HG02623 (cell line): ENCODE data around the gene ASS1.

ENCODE experiments used
- ATAC-seq: cut with Tn5 transposase; IDR thresholded peaks from one replicate; pipeline ENCODE4 v1.9.1; 2021; ENCODE audit warnings: moderate library complexity; ENCODE audit not compliant: unreplicated experiment

ASS1 gene

GRCh38 chr9:130470950-130471349, 26.2 kb downstream of the ASS1 start:
- no peak for ATAC-seq

- no peak for ATAC-seq
Measured at GRCh38 chr9:130471411-130472183, 26.8 kb downstream of the ASS1 start.

GRCh38 chr9:130472184-130472705, 27.5 kb downstream of the ASS1 start:
- ATAC-seq: no peak

GRCh38 chr9:130473009-130473408, 28.2 kb downstream of the ASS1 start:
- no peak for ATAC-seq

GRCh38 chr9:130473566-130473965, 28.8 kb downstream of the ASS1 start:
- no peak for ATAC-seq

- ATAC-seq: no peak
Measured at GRCh38 chr9:130474106-130474505, 29.3 kb downstream of the ASS1 start.

GRCh38 chr9:130476151-130476730, 31.5 kb downstream of the ASS1 start:
- no peak for ATAC-seq

GRCh38 chr9:130477564-130477963, 32.8 kb downstream of the ASS1 start:
- ATAC-seq: no peak

- ATAC-seq: no peak
Measured at GRCh38 chr9:130478152-130478551, 33.4 kb downstream of the ASS1 start.

GRCh38 chr9:130478736-130479575, 34.2 kb downstream of the ASS1 start:
- ATAC-seq: no peak

GRCh38 chr9:130479587-130479986, 34.8 kb downstream of the ASS1 start:
- no peak for ATAC-seq

- ATAC-seq: no peak
Measured at GRCh38 chr9:130480673-130481072, 35.9 kb downstream of the ASS1 start.

GRCh38 chr9:130482463-130482862, 37.7 kb downstream of the ASS1 start:
- no peak for ATAC-seq

GRCh38 chr9:130483371-130483971, 38.7 kb downstream of the ASS1 start:
- ATAC-seq: no peak

GRCh38 chr9:130484362-130485072, 39.8 kb downstream of the ASS1 start:
- no peak for ATAC-seq

- ATAC-seq: no peak
Measured at GRCh38 chr9:130486103-130486502, 41.3 kb downstream of the ASS1 start.

GRCh38 chr9:130487500-130487899, 42.7 kb downstream of the ASS1 start:
- no peak for ATAC-seq

GRCh38 chr9:130488621-130489330, 44.0 kb downstream of the ASS1 start:
- ATAC-seq: no peak

GRCh38 chr9:130490981-130491380, 46.2 kb downstream of the ASS1 start:
- ATAC-seq: no peak
